ENCODE data around the gene CD83.

CD83 gene

DNA sequence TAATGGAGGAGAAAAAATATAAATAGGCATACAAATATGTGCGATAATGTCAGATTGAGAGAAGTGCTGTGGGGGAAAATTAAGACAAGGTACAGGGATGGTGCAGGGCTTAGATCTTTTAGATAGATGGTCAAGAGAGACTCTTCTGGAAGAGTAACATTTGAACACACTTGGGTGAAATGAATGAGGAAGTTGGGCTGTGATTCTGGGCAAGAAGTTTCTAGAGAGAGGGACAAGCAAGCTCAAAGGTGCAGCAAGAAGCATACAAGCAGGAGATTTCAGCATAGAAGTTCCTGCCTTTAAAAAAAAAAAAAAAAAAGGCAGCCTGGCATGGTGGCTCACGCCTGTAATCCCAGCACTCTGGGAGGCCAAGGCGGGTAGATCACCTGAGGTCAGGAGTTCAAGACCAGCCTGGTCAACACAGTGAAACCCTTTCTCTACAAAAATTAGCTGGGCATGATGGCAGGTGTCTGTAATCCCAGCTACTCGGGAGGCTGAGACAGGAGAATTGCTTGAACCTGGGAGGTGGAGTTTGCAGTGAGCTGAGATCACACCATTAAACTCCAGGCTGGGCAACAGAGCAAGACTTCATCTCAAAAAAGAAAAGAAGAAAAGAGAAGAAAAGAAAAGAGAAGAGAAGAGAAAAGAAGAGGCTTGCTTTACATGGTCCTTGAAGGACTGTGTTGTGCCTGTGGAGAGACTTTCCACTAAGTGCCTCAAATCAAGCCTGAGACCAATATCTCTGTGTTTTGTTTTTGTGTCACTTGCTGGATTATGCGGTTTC lies 9.7 kb upstream of the CD83 start:
- no peak for DNase-seq (ENCODE audit: low spot score)
- in situ Hi-C loops (cut with MboI; ENCODE audit: low sequenced_read_pairs, unreplicated experiment), result no loop called here
- TF ChIP-seq, protein P1, sequence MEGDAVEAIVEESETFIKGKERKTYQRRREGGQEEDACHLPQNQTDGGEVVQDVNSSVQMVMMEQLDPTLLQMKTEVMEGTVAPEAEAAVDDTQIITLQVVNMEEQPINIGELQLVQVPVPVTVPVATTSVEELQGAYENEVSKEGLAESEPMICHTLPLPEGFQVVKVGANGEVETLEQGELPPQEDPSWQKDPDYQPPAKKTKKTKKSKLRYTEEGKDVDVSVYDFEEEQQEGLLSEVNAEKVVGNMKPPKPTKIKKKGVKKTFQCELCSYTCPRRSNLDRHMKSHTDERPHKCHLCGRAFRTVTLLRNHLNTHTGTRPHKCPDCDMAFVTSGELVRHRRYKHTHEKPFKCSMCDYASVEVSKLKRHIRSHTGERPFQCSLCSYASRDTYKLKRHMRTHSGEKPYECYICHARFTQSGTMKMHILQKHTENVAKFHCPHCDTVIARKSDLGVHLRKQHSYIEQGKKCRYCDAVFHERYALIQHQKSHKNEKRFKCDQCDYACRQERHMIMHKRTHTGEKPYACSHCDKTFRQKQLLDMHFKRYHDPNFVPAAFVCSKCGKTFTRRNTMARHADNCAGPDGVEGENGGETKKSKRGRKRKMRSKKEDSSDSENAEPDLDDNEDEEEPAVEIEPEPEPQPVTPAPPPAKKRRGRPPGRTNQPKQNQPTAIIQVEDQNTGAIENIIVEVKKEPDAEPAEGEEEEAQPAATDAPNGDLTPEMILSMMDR (IDR thresholded peaks at IDR 0.05; ENCODE audit: borderline replicate concordance, control extremely low read depth, extremely low read depth, insufficient read depth, missing control alignments), result no peak

DNA sequence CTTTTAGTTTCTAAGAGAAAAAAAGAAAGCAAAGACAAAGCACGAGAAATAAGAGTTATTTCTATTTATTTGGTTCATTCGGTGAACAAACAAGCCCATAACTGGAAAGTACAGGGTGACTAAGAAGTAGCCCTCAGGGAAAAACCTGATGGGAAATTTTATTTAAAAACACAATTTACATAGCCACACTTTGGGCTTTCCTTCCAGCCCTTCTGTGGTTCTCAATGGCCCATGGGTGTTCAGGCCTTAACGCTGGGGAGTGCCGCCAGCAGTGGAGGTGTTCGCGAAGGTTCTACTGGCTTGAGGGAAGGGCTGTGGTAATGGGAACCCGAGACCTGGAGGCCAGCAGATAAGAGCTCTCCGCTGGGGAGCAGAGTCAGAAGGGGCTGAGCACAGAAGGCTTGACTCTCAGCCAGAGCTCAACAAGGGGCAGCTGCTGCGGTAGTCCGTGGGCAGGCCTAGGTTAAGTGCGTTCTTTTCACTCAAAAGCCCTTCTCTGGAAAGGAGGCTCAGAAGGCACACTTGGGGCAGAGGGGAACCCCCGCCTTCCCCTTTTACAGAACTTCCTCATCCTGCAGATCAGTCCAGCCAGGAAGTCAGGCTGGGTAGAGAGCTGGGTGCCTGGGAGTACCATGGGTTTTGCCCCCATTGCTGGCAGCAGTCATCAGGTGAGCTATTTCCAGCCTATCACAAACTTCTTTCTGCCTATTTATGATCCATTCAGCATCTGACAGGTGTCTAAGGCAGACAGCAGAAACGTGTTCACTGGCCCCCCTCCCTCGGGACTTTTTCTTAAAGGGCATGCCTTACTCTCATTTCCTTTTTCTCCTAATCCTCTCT lies 8.8 kb upstream of the CD83 start:
- TF ChIP-seq, protein P1 (IDR thresholded peaks at IDR 0.05; ENCODE audit: borderline replicate concordance, control extremely low read depth, extremely low read depth, insufficient read depth, missing control alignments), result no peak

DNA sequence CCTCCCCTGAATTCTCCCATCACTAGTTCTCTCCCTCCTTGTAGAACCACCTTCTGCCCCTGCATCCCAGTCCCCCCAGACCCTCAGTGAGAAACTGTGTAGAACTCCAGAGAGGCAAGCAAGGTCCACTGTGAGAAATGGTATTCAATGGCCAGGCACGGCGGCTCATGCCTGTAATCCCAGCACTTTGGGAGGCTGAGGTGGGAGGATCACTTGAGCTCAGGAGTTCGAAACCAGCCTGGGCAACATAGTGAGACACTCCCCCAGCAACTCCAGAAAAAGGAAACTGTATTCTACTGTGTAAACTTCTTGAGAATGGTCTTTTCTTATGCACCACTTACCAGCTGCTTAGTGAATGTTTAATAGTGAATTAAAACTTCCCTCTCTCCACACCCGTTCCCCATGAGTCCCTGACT lies 8.2 kb upstream of the CD83 start:
- no peak for DNase-seq (ENCODE audit: low spot score)
- in situ Hi-C loops (cut with MboI; ENCODE audit: low sequenced_read_pairs, unreplicated experiment), result no loop called here
- TF ChIP-seq, protein P1 (IDR thresholded peaks at IDR 0.05; ENCODE audit: borderline replicate concordance, control extremely low read depth, extremely low read depth, insufficient read depth, missing control alignments), result no peak

More for the DNA sequence above, 8.8 kb upstream of the CD83 start:
- in situ Hi-C loops (cut with MboI; ENCODE audit: low sequenced_read_pairs, unreplicated experiment), result no loop called here
- DNase-seq (ENCODE audit: low spot score), result peak; percentile 61

DNA sequence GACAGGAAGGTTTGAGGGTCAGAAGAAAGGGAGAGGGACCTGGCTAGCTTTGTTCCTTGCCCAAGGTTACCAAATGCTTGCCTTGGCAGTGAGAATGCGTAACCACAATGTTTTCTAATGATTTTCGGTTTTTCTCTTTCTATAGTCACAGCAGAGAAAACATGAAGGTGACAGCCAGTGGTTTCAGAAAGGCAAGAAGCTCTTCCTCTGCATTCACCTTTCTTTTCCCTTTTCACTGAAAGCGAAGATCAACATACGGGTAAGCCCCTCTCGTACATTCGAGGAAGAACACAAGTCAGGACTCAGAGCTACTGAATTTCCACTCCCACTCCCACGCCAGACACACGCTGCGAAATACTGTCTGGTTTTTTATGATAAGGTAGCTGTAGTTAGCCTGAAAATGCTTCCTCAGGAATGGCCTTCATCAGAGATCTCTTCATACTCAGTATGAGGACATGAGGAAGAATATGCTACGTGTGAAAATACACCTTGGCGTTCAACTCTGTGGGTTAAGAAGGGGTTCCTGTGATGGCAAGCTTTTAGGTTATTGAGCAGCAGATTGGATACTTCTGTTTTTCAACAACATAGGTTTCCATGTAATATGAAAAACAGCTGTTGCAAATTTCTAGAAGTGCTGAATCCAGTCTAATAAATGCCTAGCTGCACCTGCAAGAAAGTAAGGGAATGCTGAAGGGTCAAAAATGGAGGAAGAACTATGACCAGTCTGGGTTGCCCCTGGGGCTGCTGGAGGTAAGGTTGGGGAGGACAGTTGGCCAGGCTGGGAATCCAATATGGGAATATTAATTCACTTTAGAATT lies 7.4 kb upstream of the CD83 start:
- in situ Hi-C loops (cut with MboI; ENCODE audit: low sequenced_read_pairs, unreplicated experiment), result no loop called here
- TF ChIP-seq, protein P1 (IDR thresholded peaks at IDR 0.05; ENCODE audit: borderline replicate concordance, control extremely low read depth, extremely low read depth, insufficient read depth, missing control alignments), result no peak
- no peak for DNase-seq (ENCODE audit: low spot score)

DNA sequence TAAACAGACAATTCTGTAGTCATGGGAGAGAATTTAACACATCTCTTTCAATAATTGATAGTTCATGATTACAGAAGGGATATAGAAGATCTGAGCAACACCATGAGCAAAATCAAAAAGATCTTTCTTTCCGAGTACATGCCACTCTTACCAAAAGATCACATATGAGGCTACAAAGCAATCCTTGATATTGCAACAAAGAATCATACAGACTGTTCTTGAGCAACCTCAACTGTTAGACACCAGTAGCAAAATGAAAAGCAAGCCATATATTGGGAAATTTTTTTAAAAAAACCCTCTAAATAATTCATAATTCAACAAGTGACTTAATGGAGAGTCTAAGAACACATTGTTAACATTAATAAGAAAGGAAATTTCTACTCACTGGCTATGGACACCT lies 3.6 kb upstream of the CD83 start:
- in situ Hi-C loops (cut with MboI; ENCODE audit: low sequenced_read_pairs, unreplicated experiment), result no loop called here
- TF ChIP-seq, protein P1 (IDR thresholded peaks at IDR 0.05; ENCODE audit: borderline replicate concordance, control extremely low read depth, extremely low read depth, insufficient read depth, missing control alignments), result no peak
- no peak for DNase-seq (ENCODE audit: low spot score)

DNA sequence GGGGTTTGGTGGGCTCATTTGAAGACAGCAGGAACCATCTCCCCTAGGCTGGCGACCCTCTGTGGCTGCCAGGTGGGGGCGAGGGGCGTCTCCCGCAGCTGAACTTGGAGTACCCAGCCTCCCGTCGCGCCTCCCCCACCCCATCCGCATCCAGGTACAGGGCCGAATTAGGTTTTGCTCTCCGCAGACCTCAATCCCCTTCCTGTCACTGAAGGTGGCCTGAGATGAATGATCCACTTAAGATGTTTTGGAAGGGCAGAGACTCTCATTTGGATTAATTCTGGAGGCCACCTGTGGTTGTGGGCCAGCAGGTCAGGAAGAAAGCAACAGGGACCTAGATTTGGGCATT lies 493 bp downstream of the CD83 start:
- in situ Hi-C loops (cut with MboI; ENCODE audit: low sequenced_read_pairs, unreplicated experiment), result no loop called here
- TF ChIP-seq, protein P1 (IDR thresholded peaks at IDR 0.05; ENCODE audit: borderline replicate concordance, control extremely low read depth, extremely low read depth, insufficient read depth, missing control alignments), result no peak
- DNase-seq (ENCODE audit: low spot score), result no peak
